GM21528 (cell line): Measurements from ENCODE around the gene FAM43A.

ENCODE experiments used
- ATAC-seq: cut with Tn5 transposase; IDR thresholded peaks from one replicate; pipeline ENCODE4 v1.9.1; 2021; ENCODE audit warnings: mild to moderate bottlenecking, moderate library complexity; ENCODE audit not compliant: unreplicated experiment, low FRiP score

The FAM43A gene

GRCh38 chr3:194736896-194737600, 51.4 kb downstream of the FAM43A start:
- peak; percentile 76 for ATAC-seq
